Ovary (tissue), 9 donors: ENCODE measurements around the gene ZNF768. TPM values are rescaled to one million over a fixed set of nuclear protein-coding genes. Genes with fewer than 3 reads are reported as not detected.

Experiments used
- DNase-seq, 5 donors: peaks; one replicate each; pipeline ENCODE4 v3.0.0-alpha.2; 2019 to 2020
- H3K27ac ChIP-seq, 2 donors: fragments of 200-600 bp; one replicate each; pipeline versions ENCODE4 v1.5.1 to v1.8.0; 2019 to 2022
- H3K27me3 ChIP-seq: fragments of 200-600 bp; one replicate; pipeline ENCODE4 v1.8.0; 2022
- H3K36me3 ChIP-seq: fragments of 200-600 bp; sonication (generic); one replicate; pipeline ENCODE4 v1.5.1; 2019
- H3K4me1 ChIP-seq: one replicate; pipeline ENCODE4 v1.8.1; 2013; ENCODE audit warnings: mild to moderate bottlenecking, moderate library complexity; ENCODE audit not compliant: insufficient read depth
- H3K4me3 ChIP-seq: fragments of 200-600 bp; sonication (generic); one replicate; pipeline ENCODE4 v1.5.1; 2017
- H3K9me3 ChIP-seq, 2 donors: fragments of 200-600 bp in 1 of 2; sonication (generic) in 1 of 2; one replicate each; pipeline versions ENCODE4 v1.5.1 to v1.8.1; 2013 to 2019; ENCODE audit warnings: mild to moderate bottlenecking in 1 of 2, moderate library complexity in 1 of 2
- CTCF ChIP-seq, 3 donors: fragments of 450-650 bp in 2 of 3; fragments of 200-600 bp in 1 of 3; IDR thresholded peaks; one replicate each; pipeline versions ENCODE4 v1.5.1 to v1.8.0; 2016 to 2022; ENCODE audit warnings: antibody characterized with exemption in 3 of 3, mild to moderate bottlenecking in 1 of 3
- EP300 ChIP-seq: sonication (generic); formaldehyde crosslinking; IDR thresholded peaks from one replicate; pipeline ENCODE4 v1.6.1; 2017; ENCODE audit warnings: antibody characterized with exemption
- POLR2A ChIP-seq: fragments of 450-650 bp; IDR thresholded peaks from one replicate; pipeline ENCODE4 v1.6.1; 2017; ENCODE audit warnings: antibody characterized with exemption, mild to moderate bottlenecking, moderate library complexity
- WGBS, 3 donors: extraction: QIAGEN DNeasy Blood & Tissue Kit in 1 of 3; methylation state at CpG; one replicate each; pipeline versions ENCODE4 v1.1.5 to v1.1.7; 2013 to 2017; 5-methylcytosine and 5-hydroxymethylcytosine counted together
- intact Hi-C, 4 donors: fragments of 100-400 bp; cut with DNase I; formaldehyde crosslinking; loops; one replicate each; pipeline versions ENCODE4 v1.11.0 to v1.15.1; 2022 to 2023
- polyA plus RNA-seq, 2 donors: library from polyadenylated mRNA; stranded (reverse); fragments of 200-250 nt in 1 of 2; fragments of 350-450 nt in 1 of 2; fragmentation: Illumina TruSeq in 1 of 2; extraction: RNeasy Lipid Tissue Mini Kit (QIAGEN cat#74804) in 1 of 2; gene quantifications; one replicate each; pipeline ENCODE4 v1.2.3, GENCODE V29; 2013 to 2014
- total RNA-seq, 7 donors: library from RNA; depleted of rRNA in 2 of 7; stranded (reverse); fragments of >200 nt in 2 of 7; fragmentation: NEBNext Ultra II Directional in 3 of 7; extraction: Animal tissue kit (Norgen Biotek cat#: 25700) in 3 of 7; gene quantifications; one replicate each; pipeline versions ENCODE4 v1.1.0 to v1.2.4, GENCODE V29; 2016 to 2023
- donor health status: DM: no; HTN: no; CAD: no; lungs with moderate emphysema.
- donor health status: DM: no; HTN: no; CAD: no.
- donor health status: Bipolar disorder and iron deficiency.
- donor health status: DM: yes; HTN: yes; CAD: no.
- donor health status: DM: no; HTN: no; CAD: no.
- donor health status: DM: yes; HTN: yes; CAD: no.

ZNF768 gene
- total and polyA plus RNA-seq, 9 donors = 12.4 to 43.2 (median 38.6) TPM

- intact Hi-C loops = loop anchor here in 1 of 4 donors (10.0 kb wide), 1 partner anchor 480 kb away; a partner anchor contains a TSS
- no peaks in the 10 kb centered on the region for H3K36me3 ChIP-seq
- TF ChIP-seq POLR2A (peak; percentile 31), CTCF (IDR thresholded peaks at IDR 0.05) (peak in 1 of 3 donors; percentile 12), EP300 (no peak)
These were observed 8.2 kb upstream of the ZNF768 start, which contains the start of gene ZNF747 for GRCh38 chr16:30534368-30535105. Gene ZNF747, minus strand, starts transcription at chr16:30534858. Its CDS starts 179 bp downstream, at chr16:30534679.

DNA sequence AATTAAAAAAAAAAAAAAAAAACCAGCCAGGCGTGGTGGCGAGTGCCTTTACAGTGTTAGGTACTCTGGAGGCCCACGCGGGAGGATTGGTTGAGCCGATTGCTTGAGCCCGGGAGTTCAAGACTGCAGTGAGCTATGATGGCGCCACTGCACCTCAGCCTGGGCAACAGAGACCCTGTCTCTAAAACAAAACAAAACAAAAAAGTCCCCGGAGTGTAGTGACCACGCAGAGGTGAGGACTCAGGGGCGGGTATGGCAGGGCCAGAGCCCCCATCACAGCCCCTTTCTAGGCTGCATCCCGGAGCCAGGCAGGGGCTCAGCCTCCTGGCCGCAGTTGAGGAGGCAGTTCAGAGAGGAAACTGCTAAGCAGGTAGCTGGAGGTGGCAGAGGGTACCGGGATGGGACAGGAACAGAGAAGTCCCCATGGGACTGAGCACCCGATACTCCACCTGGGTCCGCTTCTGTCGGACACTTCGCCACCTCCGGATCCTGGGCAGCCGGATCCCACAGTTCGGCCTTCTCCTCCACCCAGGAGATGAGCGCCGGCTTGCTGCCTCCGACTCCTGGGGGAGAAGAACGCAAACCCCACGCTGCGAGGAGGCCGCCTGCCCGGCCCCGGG, 7.5 kb upstream of the ZNF768 start:
- TF ChIP-seq CTCF (IDR thresholded peaks at IDR 0.05) = no peak
- no peak for TF ChIP-seq EP300
- no peak for TF ChIP-seq POLR2A
- Histone ChIP-seq H3K27me3 (no peaks in the 10 kb centered on the region), H3K4me1 (peaks cover 7% of the 10 kb centered on the region), H3K9me3 (no peaks in the 10 kb centered on the region), H3K36me3 (no peaks in the 10 kb centered on the region), H3K4me3 (peak overlapping the region; percentile 64), H3K27ac (peak overlapping the region; percentile 76 to 83)
- DNase-seq = no peak
- intact Hi-C loops = loop anchor here in 1 of 4 donors (10.0 kb wide), 1 partner anchor 479 kb away; a partner anchor contains a TSS
- WGBS, 3 donors = 7 to 12% (median 8%) methylated on average over 24 to 29 of the region's 29 CpGs

More at GRCh38 chr16:30534368-30535105, 8.2 kb upstream of the ZNF768 start, which contains the start of gene ZNF747:
- peak; percentile 92 to 96 (median 94) for DNase-seq
- 0% methylated on average over 67 to 70 of the region's 70 CpGs for WGBS, 3 donors
- Histone ChIP-seq H3K9me3 (no peaks in the 10 kb centered on the region), H3K27ac (peak within 1 kb of the TSS; percentile 76 to 83), H3K4me3 (peak within 1 kb of the TSS; percentile 64), H3K27me3 (no peaks in the 10 kb centered on the region), H3K4me1 (peaks cover 7% of the 10 kb centered on the region)

DNA sequence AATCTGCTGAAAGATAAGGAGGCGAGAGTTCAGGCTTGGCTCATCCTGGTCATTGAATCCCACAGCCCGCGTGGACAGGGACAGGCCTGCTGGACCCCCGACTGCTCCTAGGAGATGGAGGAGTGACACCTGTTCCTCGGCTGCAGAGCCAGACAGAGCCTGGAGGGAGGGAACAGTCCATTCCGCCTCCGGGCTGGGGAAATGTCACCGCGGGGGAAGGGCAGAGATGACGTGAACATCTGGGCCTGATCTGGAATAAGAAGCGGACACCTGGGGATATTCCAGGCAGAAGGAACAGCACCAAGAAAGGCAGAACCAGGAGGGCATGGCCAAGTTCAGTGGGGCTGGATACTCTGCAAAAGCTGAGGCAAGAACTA, 6.8 kb upstream of the ZNF768 start:
- H3K4me1 ChIP-seq = peaks cover 7% of the 10 kb centered on the region
- H3K27me3 ChIP-seq = no peaks in the 10 kb centered on the region
- WGBS, 3 donors = 57 to 64% (median 59%) methylated on average over 11 of the region's 11 CpGs
- H3K9me3 ChIP-seq = no peaks in the 10 kb centered on the region
- peak in 1 of 5 donors; percentile 43 for DNase-seq
- TF ChIP-seq CTCF (IDR thresholded peaks at IDR 0.05) = no peak
- no peak for TF ChIP-seq POLR2A
- no peak for TF ChIP-seq EP300
- intact Hi-C loops = loop anchor here in 1 of 4 donors (10.0 kb wide), 1 partner anchor 478 kb away; a partner anchor contains a TSS
- no peaks in the 10 kb centered on the region for H3K36me3 ChIP-seq
- H3K4me3 ChIP-seq = no peak overlapping the region
- H3K27ac ChIP-seq = no peak overlapping the region

GRCh38 chr16:30532285-30533145, 6.1 kb upstream of the ZNF768 start:
- Histone ChIP-seq H3K9me3 (no peaks in the 10 kb centered on the region), H3K27me3 (no peaks in the 10 kb centered on the region), H3K4me3 (no peak overlapping the region), H3K27ac (no peak overlapping the region), H3K36me3 (no peaks in the 10 kb centered on the region), H3K4me1 (peaks cover 10% of the 10 kb centered on the region)
- intact Hi-C loops = loop anchor here in 1 of 4 donors (10.0 kb wide), 1 partner anchor 478 kb away; a partner anchor contains a TSS
- TF ChIP-seq POLR2A (no peak), CTCF (IDR thresholded peaks at IDR 0.05) (no peak), EP300 (no peak)
- 91 to 94% (median 91%) methylated on average over 56 to 57 of the region's 57 CpGs for WGBS, 3 donors
- DNase-seq = peak in 1 of 5 donors; percentile 43
